Left lung (tissue), 10 donors: Measurements from ENCODE around the gene IGSF9B. TPM values are rescaled to one million over a fixed set of nuclear protein-coding genes. Genes with fewer than 3 reads are reported as not detected.

Experiments
- ATAC-seq: fragments of 200-7000 bp; cut with Tn5 transposase; one replicate; pipeline ENCODE4 v1.9.1; 2020; ENCODE audit warnings: moderate library complexity
- DNase-seq, 4 donors: peaks; one replicate each; pipeline ENCODE4 v3.0.0-alpha.2; 2013 to 2020
- H3K27ac ChIP-seq, 2 donors: fragments of 200-600 bp; sonication (generic) in 1 of 2; one replicate each; pipeline versions ENCODE4 v1.5.0 to v1.8.0; 2020 to 2021
- H3K27me3 ChIP-seq, 2 donors: fragments of 200-600 bp; sonication (generic) in 1 of 2; one replicate each; pipeline versions ENCODE4 v1.5.0 to v1.8.0; 2020 to 2021
- H3K36me3 ChIP-seq, 2 donors: fragments of 200-600 bp; sonication (generic) in 1 of 2; one replicate each; pipeline versions ENCODE4 v1.5.0 to v1.8.0; 2020 to 2021
- H3K4me1 ChIP-seq, 2 donors: fragments of 200-600 bp; one replicate each; pipeline ENCODE4 v1.8.0; 2021
- H3K4me3 ChIP-seq, 2 donors: fragments of 200-600 bp; sonication (generic) in 1 of 2; one replicate each; pipeline versions ENCODE4 v1.5.0 to v1.8.0; 2020 to 2021; ENCODE audit warnings: mild to moderate bottlenecking in 1 of 2
- H3K9me3 ChIP-seq, 2 donors: fragments of 200-600 bp; sonication (generic) in 1 of 2; one replicate each; pipeline versions ENCODE4 v1.5.0 to v1.8.0; 2020 to 2021
- intact Hi-C, 2 donors: fragments of 100-400 bp; cut with DNase I; formaldehyde crosslinking; loops; one replicate each; pipeline versions ENCODE4 v1.11.2 to v1.14.2; 2022
- polyA plus RNA-seq, 6 donors: library from polyadenylated mRNA; unstranded; fragments of 120-200 nt; gene quantifications; one replicate each; pipeline ENCODE4 v1.2.1, GENCODE V29; 2013; ENCODE audit not compliant: insufficient read length in 6 of 6
- total RNA-seq, 2 donors: library from RNA; stranded (reverse); fragmentation: NEBNext Ultra II Directional; extraction: Animal tissue kit (Norgen Biotek cat#: 25700); gene quantifications; one replicate each; pipeline ENCODE4 v1.2.1, GENCODE V29; 2021
- TF ChIP-seq, protein P1 (sequence below), 2 donors: fragments of 200-600 bp; sonication (generic) in 1 of 2; IDR thresholded peaks; one replicate each; pipeline versions ENCODE4 v1.5.0 to v1.8.0; 2021; ENCODE audit warnings: antibody characterized with exemption in 2 of 2
- donor health status: DM: no; HTN: yes; CAD: no.
- donor health status: DM: no; HTN: no; CAD: no.

Gene IGSF9B
- total and polyA plus RNA-seq, 8 donors = 1.8 to 9.9 (median 2.8) TPM

DNA sequence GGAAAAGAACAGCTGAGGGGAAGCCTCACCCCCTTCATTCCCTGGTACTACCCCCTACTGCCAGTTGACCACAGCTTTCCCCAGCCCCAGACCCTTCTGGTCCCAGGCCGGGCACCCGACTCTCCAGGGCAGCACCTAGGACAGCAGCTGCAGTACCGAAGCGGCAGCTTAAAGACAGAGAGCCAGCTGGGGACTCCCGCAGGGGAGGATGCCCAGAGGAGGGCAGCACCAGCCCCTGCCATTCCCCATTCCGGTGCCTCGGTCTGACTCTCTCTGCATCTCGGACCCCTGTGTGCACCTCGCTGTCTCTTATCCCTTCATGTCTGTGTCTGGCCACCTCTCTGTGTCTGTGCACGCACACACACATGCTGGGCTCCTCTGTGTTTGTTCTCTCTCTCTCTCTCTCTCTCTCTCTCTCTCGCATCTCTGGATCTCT lies 9.4 kb downstream of the IGSF9B start:
- Histone ChIP-seq H3K4me1 (peaks cover 13 to 16% of the 10 kb centered on the region in 2 donors), H3K27me3 (peaks cover 0 to 60% of the 10 kb centered on the region in 2 donors), H3K27ac (no peak overlapping the region), H3K4me3 (no peak overlapping the region), H3K9me3 (no peaks in the 10 kb centered on the region), H3K36me3 (no peaks in the 10 kb centered on the region)
- DNase-seq (peak in 2 of 4 donors; percentile 54 to 73), ATAC-seq (peak; percentile 84)
- TF ChIP-seq, protein P1, sequence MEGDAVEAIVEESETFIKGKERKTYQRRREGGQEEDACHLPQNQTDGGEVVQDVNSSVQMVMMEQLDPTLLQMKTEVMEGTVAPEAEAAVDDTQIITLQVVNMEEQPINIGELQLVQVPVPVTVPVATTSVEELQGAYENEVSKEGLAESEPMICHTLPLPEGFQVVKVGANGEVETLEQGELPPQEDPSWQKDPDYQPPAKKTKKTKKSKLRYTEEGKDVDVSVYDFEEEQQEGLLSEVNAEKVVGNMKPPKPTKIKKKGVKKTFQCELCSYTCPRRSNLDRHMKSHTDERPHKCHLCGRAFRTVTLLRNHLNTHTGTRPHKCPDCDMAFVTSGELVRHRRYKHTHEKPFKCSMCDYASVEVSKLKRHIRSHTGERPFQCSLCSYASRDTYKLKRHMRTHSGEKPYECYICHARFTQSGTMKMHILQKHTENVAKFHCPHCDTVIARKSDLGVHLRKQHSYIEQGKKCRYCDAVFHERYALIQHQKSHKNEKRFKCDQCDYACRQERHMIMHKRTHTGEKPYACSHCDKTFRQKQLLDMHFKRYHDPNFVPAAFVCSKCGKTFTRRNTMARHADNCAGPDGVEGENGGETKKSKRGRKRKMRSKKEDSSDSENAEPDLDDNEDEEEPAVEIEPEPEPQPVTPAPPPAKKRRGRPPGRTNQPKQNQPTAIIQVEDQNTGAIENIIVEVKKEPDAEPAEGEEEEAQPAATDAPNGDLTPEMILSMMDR (IDR thresholded peaks at IDR 0.05) = no peak
- intact Hi-C loops = no loop called here

DNA sequence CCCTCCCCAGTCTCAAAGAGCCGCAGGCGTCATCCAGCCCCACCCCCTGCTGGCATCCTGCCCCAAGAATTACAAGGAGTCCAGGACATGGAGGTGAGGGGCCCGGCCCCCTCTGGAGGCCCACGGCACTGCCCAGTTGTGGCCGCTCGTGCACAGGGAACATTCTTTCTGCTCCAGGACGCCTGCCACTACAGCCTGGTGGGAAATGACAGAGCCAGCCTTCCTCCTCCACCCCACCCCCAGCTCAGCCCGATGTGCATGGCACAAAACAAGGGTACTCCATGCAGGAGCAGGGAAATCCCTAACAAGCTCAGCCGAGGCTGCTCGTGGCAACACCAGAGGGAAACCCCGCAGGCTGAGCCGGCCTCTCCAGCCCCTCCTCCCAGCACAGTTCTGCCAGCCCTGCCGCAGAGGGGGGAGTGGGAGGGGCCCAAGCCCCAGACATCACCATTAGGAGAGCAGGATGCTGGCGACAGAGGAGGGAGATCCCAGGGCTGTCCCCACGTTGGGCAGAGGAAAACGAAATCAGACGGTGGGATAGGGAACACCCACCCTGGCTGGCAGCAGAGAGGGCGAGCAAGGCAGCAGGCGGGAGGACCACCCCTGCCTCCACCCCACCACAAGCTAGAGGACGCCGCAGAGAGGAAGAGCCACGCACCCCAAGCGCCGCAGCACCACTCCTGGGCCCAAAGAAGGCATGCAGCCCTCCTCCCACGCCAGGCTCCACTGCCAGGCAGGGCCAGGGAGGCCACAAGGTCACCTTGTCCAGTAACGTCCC lies 10.0 kb downstream of the IGSF9B start:
- Histone ChIP-seq H3K4me3 (no peak overlapping the region), H3K4me1 (peaks cover 13 to 16% of the 10 kb centered on the region in 2 donors), H3K27ac (no peak overlapping the region), H3K36me3 (no peaks in the 10 kb centered on the region), H3K9me3 (no peaks in the 10 kb centered on the region), H3K27me3 (peaks cover 0 to 54% of the 10 kb centered on the region in 2 donors)
- DNase-seq = peak in 1 of 4 donors; percentile 66
- intact Hi-C loops = no loop called here
- ATAC-seq = peak; percentile 34
- TF ChIP-seq, protein P1 (IDR thresholded peaks at IDR 0.05) = no peak

DNA sequence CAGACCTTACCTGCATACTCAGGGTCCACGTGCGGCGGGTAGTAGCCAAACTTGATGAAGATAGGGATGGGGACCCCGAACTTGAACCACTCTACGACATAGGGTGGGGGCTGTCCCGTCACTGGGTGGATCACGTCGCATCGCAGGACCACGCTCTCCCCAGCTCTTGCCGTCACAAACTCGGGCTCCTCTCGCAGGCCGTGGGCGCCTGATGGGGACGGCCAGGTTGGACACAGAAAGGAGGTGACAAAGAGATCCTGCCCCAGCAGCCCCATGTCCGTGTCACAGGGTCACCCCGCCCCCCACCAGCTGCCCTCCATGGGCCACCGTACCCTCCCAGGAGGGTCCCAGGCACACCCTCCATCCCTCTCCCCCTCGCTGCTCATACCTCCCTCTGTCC lies 10.7 kb downstream of the IGSF9B start:
- TF ChIP-seq, protein P1 (IDR thresholded peaks at IDR 0.05) = no peak
- intact Hi-C loops = no loop called here
- H3K27ac ChIP-seq = no peak overlapping the region

DNA sequence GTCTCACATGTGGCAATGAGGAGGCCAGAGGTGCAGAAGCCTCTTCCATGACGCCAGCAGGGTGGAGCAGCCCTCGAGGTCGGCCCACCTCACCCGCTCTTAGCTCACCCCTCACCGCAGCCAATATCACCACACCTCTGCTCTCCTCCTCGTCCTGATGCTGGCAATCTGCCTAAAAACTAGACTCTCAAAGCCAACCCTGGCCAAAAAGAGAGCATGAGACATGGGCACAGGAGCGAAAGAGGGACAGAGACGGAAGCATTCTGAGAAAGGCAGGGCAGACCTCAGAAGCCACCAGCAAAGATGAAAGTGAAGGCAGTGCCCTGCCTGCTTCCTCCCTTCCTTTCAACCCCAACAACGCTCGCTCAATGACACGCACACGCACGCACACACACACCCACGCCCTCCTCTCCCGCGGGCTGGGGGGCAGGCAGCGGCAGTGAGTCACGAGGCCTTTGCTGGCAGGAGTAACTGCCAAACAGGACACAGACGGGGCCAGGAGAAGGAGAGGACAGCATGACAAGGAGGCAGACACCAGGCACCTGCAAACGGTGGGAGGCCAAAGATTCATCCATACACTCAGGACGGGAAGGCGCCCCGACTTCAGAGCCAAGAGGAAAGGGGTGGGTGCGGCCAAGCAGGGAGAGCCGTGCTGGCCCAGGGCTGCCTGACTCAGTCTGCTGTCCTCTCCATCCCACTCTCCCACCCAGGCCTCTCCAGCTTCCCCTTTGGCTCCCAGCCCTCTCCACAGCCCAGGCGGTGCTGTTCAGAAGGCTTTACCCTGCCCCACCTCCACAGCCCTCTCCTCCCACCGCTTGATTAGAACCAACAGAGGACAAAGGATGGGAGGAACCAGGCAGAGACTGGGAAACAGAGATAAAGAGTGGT lies 11.4 kb downstream of the IGSF9B start:
- H3K4me3 ChIP-seq = no peak overlapping the region
- DNase-seq (peak in 1 of 4 donors; percentile 60), ATAC-seq (peak; percentile 28)
- intact Hi-C loops = no loop called here
- peaks cover 0 to 40% of the 10 kb centered on the region in 2 donors for H3K27me3 ChIP-seq
- peak overlapping the region in 1 of 2 donors; percentile 37 for H3K27ac ChIP-seq
- TF ChIP-seq, protein P1 (IDR thresholded peaks at IDR 0.05) = no peak
- H3K9me3 ChIP-seq = no peaks in the 10 kb centered on the region
- peaks cover 8 to 16% of the 10 kb centered on the region in 2 donors for H3K4me1 ChIP-seq
- no peaks in the 10 kb centered on the region for H3K36me3 ChIP-seq

More for the DNA sequence above, 10.7 kb downstream of the IGSF9B start:
- H3K4me1 ChIP-seq = peaks cover 8 to 16% of the 10 kb centered on the region in 2 donors
- no peaks in the 10 kb centered on the region for H3K36me3 ChIP-seq
- peaks cover 0 to 47% of the 10 kb centered on the region in 2 donors for H3K27me3 ChIP-seq
- ATAC-seq (no peak), DNase-seq (peak in 1 of 4 donors; percentile 65)
- H3K4me3 ChIP-seq = no peak overlapping the region
- no peaks in the 10 kb centered on the region for H3K9me3 ChIP-seq
